ENCODE results near the gene STAT5A. TPM values are rescaled to one million over a fixed set of nuclear protein-coding genes. Genes with fewer than 3 reads are reported as not detected.
A peak's percentile ranks its signal among the peaks of the same experiment; 100 is the strongest.

STAT5A gene
- total RNA-seq, 1 experiment from 2014 or later: 3.1 TPM

GRCh38 chr17:42307362-42307927 is 19.1 kb downstream of the STAT5A start:
- DNase-seq: no peak
- BruUV-seq (replicated peaks): no TSS peak
- no peaks in the 10 kb centered on the region for H3K4me1 Mint-ChIP-seq (ENCODE audit: low read depth, unreplicated experiment)
- TF ChIP-seq CTCF (IDR thresholded peaks at IDR 0.05; ENCODE audit: unreplicated experiment): no peak
- CTCF ChIA-PET: interaction anchor here (0.6 kb wide), 1 partner anchor 33 kb away, joined by 3 read pairs; no protein-coding TSS in a partner anchor
- peaks cover 28% of the 10 kb centered on the region for H3K36me3 Mint-ChIP-seq (ENCODE audit: insufficient read depth, unreplicated experiment)
- H3K9me3 Mint-ChIP-seq (ENCODE audit: low read depth, unreplicated experiment): no peaks in the 10 kb centered on the region
- H3K4me3 Mint-ChIP-seq (ENCODE audit: low read depth, unreplicated experiment): no peak overlapping the region
- H3K27ac Mint-ChIP-seq (ENCODE audit: unreplicated experiment): no peak overlapping the region
- intact Hi-C loops (cut with micrococcal nuclease; ENCODE audit: unreplicated experiment): no loop called here
- peaks cover 6% of the 10 kb centered on the region for H3K27me3 Mint-ChIP-seq (ENCODE audit: unreplicated experiment)

- no peaks in the 10 kb centered on the region for H3K4me1 Mint-ChIP-seq (ENCODE audit: low read depth, unreplicated experiment)
- TF ChIP-seq CTCF (IDR thresholded peaks at IDR 0.05; ENCODE audit: unreplicated experiment): no peak
- H3K4me3 Mint-ChIP-seq (ENCODE audit: low read depth, unreplicated experiment): no peak overlapping the region
- H3K9me3 Mint-ChIP-seq (ENCODE audit: low read depth, unreplicated experiment): no peaks in the 10 kb centered on the region
- BruUV-seq (replicated peaks): no TSS peak
- no peak for DNase-seq
- CTCF ChIA-PET: interaction anchor here (0.6 kb wide), 1 partner anchor 57 kb away, joined by 3 read pairs; no protein-coding TSS in a partner anchor
- H3K27ac Mint-ChIP-seq (ENCODE audit: unreplicated experiment): no peak overlapping the region
- intact Hi-C loops (cut with micrococcal nuclease; ENCODE audit: unreplicated experiment): no loop called here
- H3K27me3 Mint-ChIP-seq (ENCODE audit: unreplicated experiment): no peaks in the 10 kb centered on the region
- H3K36me3 Mint-ChIP-seq (ENCODE audit: insufficient read depth, unreplicated experiment): peaks cover 28% of the 10 kb centered on the region
Measured at GRCh38 chr17:42308446-42308845, 20.1 kb downstream of the STAT5A start.

- no peaks in the 10 kb centered on the region for H3K27me3 Mint-ChIP-seq (ENCODE audit: unreplicated experiment)
- CTCF ChIA-PET: interaction anchor here (0.6 kb wide), 1 partner anchor 87 kb away, joined by 3 read pairs; no protein-coding TSS in a partner anchor
- intact Hi-C loops (cut with micrococcal nuclease; ENCODE audit: unreplicated experiment): no loop called here
- TF ChIP-seq CTCF (IDR thresholded peaks at IDR 0.05; ENCODE audit: unreplicated experiment): no peak
- DNase-seq: no peak
- BruUV-seq (replicated peaks): no TSS peak
- no peak overlapping the region for H3K4me3 Mint-ChIP-seq (ENCODE audit: low read depth, unreplicated experiment)
- H3K4me1 Mint-ChIP-seq (ENCODE audit: low read depth, unreplicated experiment): no peaks in the 10 kb centered on the region
- peaks cover 28% of the 10 kb centered on the region for H3K36me3 Mint-ChIP-seq (ENCODE audit: insufficient read depth, unreplicated experiment)
- H3K9me3 Mint-ChIP-seq (ENCODE audit: low read depth, unreplicated experiment): no peaks in the 10 kb centered on the region
- H3K27ac Mint-ChIP-seq (ENCODE audit: unreplicated experiment): no peak overlapping the region
Measured at GRCh38 chr17:42309142-42309541, 20.8 kb downstream of the STAT5A start.

- intact Hi-C loops (cut with micrococcal nuclease; ENCODE audit: unreplicated experiment): no loop called here
- Mint-ChIP-seq H3K4me3 (ENCODE audit: low read depth, unreplicated experiment) (no peak overlapping the region), H3K4me1 (ENCODE audit: low read depth, unreplicated experiment) (no peaks in the 10 kb centered on the region), H3K9me3 (ENCODE audit: low read depth, unreplicated experiment) (no peaks in the 10 kb centered on the region), H3K27ac (ENCODE audit: unreplicated experiment) (peak overlapping the region; percentile 24), H3K27me3 (ENCODE audit: unreplicated experiment) (no peaks in the 10 kb centered on the region), H3K36me3 (ENCODE audit: insufficient read depth, unreplicated experiment) (peaks cover 27% of the 10 kb centered on the region)
- TF ChIP-seq CTCF (IDR thresholded peaks at IDR 0.05; ENCODE audit: unreplicated experiment): no peak
- BruUV-seq (replicated peaks): no TSS peak
- CTCF ChIA-PET: no interaction called here
- no peak for DNase-seq
Measured at GRCh38 chr17:42309986-42310786, 21.9 kb downstream of the STAT5A start.
